Choroid plexus epithelial cell (primary cell): ENCODE measurements around the gene PNRC2.

Source experiments
- DNase-seq: peaks from one replicate; pipeline ENCODE4 v3.0.0-alpha.2; 2010; ENCODE audit warnings: low read depth
- H3K4me3 ChIP-seq: 2 replicates; pipeline ENCODE4 v1.5.1; 2011; ENCODE audit warnings: low read depth, mild to moderate bottlenecking, control low read depth, low read length, moderate library complexity
- CTCF ChIP-seq: conservative IDR thresholded peaks from 2 replicates; pipeline ENCODE4 v1.5.1; 2011; ENCODE audit warnings: low read depth, mild to moderate bottlenecking, control low read depth, inconsistent platforms, low read length, moderate library complexity

Gene PNRC2

GRCh38 chr1:23995431-23995837, 35.8 kb downstream of the PNRC2 start:
- no peak overlapping the region for H3K4me3 ChIP-seq
- peak; percentile 49 for DNase-seq
- TF ChIP-seq CTCF = no peak

DNA sequence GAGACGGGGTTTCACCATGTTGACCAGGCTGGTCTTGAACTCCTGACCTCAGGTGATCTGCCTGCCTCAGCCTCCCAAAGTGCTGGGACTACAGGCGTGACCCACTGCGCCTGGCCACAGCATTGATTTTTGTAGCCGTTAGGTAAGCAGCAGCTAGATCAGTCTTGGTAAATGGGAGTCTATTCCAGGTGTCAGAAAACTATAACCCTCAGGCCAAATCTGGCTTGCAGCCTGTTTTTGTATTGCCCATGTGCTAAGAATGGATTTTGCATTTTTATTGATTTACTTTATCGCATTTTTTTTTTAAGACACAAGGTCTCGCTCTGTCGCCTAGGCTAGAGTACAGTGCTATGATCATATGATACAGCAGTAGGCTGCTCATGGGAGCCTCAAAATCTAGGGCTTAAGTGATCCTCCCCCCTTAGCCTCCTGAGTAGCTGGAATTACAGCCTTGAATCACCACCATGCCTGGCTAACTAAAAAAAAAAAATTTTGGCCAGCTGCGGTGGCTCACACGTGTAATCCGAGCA, 37.1 kb downstream of the PNRC2 start:
- no peak for TF ChIP-seq CTCF
- H3K4me3 ChIP-seq = no peak overlapping the region
- no peak for DNase-seq

DNA sequence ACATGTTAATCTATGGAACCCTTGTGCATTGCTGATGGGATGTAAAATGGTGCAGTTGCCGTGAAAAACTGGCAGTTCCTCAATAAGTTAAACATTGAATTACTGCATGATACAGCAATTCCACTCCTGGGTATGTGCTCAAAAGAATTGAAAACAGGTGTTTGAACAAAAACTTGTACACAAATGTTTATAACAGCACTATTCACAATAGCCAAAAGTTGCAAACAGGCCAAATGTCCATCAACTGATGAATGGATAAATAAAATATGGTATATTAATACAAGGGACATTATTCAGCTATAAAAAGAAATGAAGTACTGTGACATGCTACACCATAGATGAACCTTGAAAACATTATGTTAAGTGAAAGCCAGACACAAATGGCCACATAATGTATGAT, 38.2 kb downstream of the PNRC2 start:
- DNase-seq = no peak
- no peak for TF ChIP-seq CTCF

GRCh38 chr1:23999156-23999671, 39.6 kb downstream of the PNRC2 start:
- H3K4me3 ChIP-seq = no peak overlapping the region
- DNase-seq = no peak
- TF ChIP-seq CTCF = no peak

More for the DNA sequence above, 38.2 kb downstream of the PNRC2 start:
- H3K4me3 ChIP-seq = no peak overlapping the region

GRCh38 chr1:24002695-24003094, 43.1 kb downstream of the PNRC2 start:
- no peak overlapping the region for H3K4me3 ChIP-seq
- no peak for DNase-seq
- TF ChIP-seq CTCF = no peak

DNA sequence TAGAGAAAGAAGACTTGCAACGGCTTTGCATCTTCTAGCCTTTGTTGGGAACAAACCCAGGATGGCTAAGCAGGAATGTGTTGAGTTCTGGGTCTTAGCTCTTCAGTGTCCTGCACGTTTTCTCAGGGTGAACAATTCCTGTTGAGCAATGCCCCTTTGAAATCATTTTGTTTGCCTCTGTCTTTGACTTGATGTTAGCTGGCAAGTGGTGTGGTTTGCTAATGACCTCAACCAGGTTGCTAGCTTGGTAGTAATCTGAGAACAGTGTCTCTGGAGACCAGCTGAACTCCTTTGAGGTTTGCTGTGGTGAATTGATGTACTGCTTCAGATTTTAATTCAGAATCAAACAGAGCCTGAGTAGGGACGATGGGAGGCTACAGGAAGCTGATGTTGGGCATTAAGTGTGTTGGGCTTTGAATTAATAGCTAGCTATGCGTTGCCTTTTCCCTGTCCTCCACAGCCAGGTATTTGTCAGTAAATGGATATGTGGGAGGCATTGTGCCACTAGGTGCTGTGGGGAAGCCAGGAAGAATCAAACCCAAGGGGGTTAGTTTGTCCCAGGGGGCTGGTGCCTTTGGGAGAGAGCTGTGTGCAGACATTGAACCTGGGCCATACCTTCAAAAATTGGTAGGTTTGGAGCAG, 43.8 kb downstream of the PNRC2 start:
- DNase-seq = peak; percentile 95

More for the DNA sequence above, 43.8 kb downstream of the PNRC2 start:
- TF ChIP-seq CTCF = no peak
- H3K4me3 ChIP-seq = no peak overlapping the region
